GDM1 (cell line): ENCODE data around the gene SPARCL1.

ENCODE experiments used
- DNase-seq: peaks from one replicate; lab custom pipeline; 2025; lab: John Stamatoyannopoulos, UW

Gene SPARCL1

GRCh38 chr4:87540146-87541058 lies 11.2 kb upstream of the SPARCL1 start:
- DNase-seq = no peak

GRCh38 chr4:87532907-87533306 lies 3.7 kb upstream of the SPARCL1 start:
- DNase-seq = no peak

- no peak for DNase-seq
Observed at GRCh38 chr4:87532109-87532508, 2.9 kb upstream of the SPARCL1 start.

GRCh38 chr4:87531621-87532020 lies 2.4 kb upstream of the SPARCL1 start:
- no peak for DNase-seq

GRCh38 chr4:87530868-87531267 lies 1.7 kb upstream of the SPARCL1 start:
- DNase-seq = no peak

GRCh38 chr4:87530229-87530628 lies 1.1 kb upstream of the SPARCL1 start:
- DNase-seq = no peak

- no peak for DNase-seq
Observed at GRCh38 chr4:87527431-87528220, 1.6 kb downstream of the SPARCL1 start.

GRCh38 chr4:87525636-87526295 lies 3.4 kb downstream of the SPARCL1 start:
- no peak for DNase-seq

- no peak for DNase-seq
Observed at GRCh38 chr4:87524456-87524855, 4.7 kb downstream of the SPARCL1 start.

- no peak for DNase-seq
Observed at GRCh38 chr4:87523307-87523706, 5.9 kb downstream of the SPARCL1 start.

GRCh38 chr4:87521757-87522374 lies 7.3 kb downstream of the SPARCL1 start:
- DNase-seq = no peak

GRCh38 chr4:87521319-87521718 lies 7.9 kb downstream of the SPARCL1 start:
- DNase-seq = no peak

- DNase-seq = no peak
Observed at GRCh38 chr4:87517621-87518020, 11.6 kb downstream of the SPARCL1 start.

GRCh38 chr4:87516683-87517082 lies 12.5 kb downstream of the SPARCL1 start:
- DNase-seq = no peak

- no peak for DNase-seq
Observed at GRCh38 chr4:87512400-87512799, 16.8 kb downstream of the SPARCL1 start.

GRCh38 chr4:87511500-87511899 lies 17.7 kb downstream of the SPARCL1 start:
- DNase-seq = no peak

GRCh38 chr4:87510747-87511146 lies 18.4 kb downstream of the SPARCL1 start:
- DNase-seq = no peak

GRCh38 chr4:87506974-87507701 lies 22.0 kb downstream of the SPARCL1 start:
- DNase-seq = no peak

GRCh38 chr4:87505862-87506261 lies 23.3 kb downstream of the SPARCL1 start:
- no peak for DNase-seq

GRCh38 chr4:87502580-87503238 lies 26.5 kb downstream of the SPARCL1 start:
- DNase-seq = no peak

GRCh38 chr4:87500092-87500462 lies 29.1 kb downstream of the SPARCL1 start:
- no peak for DNase-seq
